GM18867 (cell line): ENCODE data around the gene COL16A1.

Source experiments
- ATAC-seq: cut with Tn5 transposase; IDR thresholded peaks from one replicate; pipeline ENCODE4 v1.9.1; 2021; ENCODE audit warnings: mild to moderate bottlenecking, moderate library complexity; ENCODE audit not compliant: unreplicated experiment

Gene COL16A1

DNA sequence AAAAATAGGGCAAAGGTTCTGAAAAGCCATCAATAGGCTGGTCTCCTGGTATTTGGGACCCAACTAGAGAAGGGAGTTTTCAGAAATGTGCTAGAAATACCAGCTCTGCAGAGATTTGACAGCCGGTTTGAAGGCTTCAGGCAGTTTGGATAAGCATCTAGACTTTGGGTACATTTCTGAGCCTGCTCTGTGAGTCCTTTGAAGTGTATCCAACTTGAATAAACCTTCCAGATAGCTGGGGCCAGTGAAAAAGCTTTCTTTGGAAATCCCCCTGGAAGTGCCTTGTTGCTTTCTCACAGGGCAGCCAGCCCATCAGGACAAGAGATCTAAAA is 52.8 kb downstream of the COL16A1 start:
- no peak for ATAC-seq

DNA sequence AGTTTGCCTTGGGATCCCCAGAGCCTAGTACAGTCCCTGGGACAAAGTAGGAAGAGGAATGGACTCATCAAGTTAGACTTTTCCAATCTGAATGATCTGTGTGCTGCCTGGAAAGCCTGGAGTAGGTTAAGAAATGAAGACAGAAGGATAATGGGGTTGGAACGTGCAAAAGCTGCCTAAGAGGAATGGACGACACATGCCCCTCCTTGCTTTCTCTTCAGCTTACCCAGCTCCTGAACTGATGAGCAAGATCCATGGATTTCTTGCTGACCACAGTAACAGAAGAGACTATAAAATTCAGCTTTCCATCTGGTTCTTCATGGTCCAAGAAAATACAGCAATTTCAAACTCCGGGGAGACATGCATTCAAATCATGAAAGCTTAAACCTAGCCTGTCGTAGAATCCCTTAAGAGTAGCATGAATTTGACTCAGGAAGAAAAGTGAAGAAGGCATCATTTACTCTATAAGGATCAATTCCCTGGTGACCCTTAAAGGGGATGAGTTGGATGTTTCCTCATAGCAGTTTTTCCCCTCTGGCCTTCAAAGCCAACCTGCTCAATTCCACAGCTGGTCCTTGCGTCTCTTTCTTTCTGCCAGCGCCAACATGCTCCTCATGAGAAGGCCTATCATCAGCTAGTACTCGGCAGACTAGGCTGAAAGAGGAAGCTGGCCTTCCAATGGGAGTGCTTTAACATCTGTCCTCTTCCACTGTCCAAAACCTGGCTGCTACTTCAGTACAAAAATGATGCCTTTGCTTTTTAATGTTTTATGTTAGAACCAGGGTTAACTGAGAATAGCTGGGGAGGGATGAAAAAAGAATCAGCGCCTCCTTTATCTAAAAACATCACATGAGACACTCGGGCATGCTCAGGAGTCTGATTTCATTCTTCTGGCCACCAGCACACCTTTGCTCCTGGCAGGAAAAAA is 53.4 kb downstream of the COL16A1 start:
- ATAC-seq: no peak

DNA sequence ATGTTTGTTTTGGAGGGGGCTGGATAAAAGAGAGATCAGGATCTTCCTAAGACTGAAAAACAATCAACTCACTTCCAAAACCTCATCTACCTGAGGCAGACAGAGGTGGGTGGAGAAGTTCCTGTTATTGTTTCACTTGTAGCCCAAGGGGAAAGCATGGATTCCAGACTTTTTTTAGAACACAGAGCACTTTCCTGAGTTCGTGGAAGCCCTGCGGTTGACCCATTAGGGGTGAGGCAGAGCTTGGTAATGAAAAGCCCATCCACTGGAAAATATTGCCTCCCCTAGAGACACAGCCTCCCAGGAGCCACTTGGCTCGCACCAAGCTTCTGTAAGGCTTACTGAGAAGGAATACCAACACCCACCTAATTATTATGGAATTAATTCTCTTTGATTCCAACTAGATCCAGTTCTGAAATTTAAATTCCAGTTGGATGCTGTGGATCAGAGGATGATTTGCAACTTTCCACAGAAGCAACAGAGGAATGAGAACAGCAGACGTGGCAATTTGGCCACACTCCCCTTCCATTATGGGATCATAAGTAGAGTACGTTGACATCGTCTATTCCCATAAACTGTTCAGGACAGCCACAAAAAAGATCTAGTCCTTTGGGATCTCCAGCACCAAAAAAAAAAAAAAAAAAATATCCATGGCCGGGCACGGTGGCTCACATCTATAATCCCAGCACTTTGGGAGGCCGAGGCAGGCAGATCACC is 55.0 kb downstream of the COL16A1 start:
- no peak for ATAC-seq

DNA sequence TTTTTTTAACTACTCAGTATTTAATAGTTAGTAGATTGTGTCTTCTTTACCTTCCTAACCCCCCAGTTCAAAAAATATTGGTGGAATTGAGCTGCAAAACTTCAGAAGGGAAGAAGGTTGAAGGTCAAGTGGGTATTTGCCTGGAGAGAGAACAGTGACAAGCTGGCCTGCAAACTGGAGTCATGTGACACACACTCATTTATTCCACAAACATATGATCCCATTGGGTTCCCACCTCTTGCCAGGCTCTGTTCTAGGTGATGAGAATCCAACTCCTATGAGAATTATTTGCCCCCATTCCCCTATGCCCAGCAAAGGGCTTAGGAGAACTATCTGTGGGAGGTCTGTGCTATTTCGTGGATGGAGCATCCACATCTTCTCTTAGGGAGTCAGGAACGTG is 55.6 kb downstream of the COL16A1 start:
- ATAC-seq: no peak

DNA sequence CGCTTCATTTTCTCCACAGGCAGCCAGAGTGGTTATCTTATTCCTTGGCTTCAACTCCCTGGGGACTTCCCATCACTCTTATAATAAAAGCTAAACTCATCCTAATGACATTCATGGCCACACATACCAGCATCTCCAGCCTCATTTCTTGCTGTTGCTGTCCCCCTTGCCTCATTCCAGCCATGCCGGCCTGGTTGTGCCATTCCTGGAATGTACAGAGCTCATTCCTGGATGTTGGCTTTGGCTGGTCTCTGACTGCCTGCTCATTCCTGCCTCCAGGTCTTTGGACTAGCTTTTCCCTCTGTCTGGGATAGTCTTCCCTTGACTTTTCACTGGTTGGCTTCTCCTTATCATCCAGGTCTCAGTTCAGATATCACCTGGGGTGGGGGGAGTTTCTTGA is 56.7 kb downstream of the COL16A1 start:
- ATAC-seq: no peak

DNA sequence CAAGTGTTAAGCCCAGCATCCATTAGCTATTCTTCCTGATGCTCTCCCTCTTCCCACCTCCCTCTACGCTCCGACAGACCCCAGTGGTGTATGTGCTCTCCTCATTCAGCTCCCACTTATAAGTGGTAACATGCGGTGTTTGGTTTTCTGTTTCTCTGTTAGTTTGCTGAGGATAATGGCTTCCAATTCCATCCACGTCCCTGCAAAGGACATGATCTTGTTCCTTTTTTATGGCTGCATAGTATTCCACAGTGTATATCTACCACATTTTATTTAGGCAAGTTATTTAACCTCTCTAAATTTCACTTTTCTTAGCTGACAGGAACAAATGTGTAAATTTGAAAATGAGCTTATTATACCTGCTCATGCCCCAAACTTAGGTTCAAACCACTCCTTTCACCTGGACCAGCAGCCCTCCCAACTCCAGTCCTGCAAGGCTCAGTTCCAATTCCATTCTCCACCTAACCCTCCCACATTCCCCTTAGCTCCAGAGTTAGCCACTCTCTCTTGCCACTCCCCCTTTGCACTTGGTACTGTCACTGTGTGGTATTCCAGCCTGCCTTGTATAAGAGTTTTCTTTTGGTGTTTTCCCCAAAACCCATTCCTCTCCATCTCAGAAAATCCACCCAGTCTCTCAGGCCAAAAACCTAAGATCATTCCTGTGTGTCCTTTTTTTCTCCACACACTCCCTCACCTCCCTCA is 57.4 kb downstream of the COL16A1 start:
- ATAC-seq: no peak

DNA sequence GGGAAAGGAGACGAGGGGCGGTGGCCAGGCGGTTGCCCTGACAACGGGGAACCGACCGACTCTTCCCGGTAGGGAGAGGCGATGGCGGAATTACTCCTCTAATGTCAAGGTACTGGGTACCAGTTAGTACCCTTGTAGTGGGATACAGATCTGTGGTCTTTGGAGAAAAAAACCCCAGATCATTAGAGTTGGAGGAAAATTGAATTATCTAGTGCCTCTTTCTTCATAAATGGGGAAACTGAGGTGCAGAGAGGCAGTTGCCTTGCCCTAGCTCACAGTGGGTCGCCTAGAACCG is 58.6 kb downstream of the COL16A1 start:
- ATAC-seq: no peak

DNA sequence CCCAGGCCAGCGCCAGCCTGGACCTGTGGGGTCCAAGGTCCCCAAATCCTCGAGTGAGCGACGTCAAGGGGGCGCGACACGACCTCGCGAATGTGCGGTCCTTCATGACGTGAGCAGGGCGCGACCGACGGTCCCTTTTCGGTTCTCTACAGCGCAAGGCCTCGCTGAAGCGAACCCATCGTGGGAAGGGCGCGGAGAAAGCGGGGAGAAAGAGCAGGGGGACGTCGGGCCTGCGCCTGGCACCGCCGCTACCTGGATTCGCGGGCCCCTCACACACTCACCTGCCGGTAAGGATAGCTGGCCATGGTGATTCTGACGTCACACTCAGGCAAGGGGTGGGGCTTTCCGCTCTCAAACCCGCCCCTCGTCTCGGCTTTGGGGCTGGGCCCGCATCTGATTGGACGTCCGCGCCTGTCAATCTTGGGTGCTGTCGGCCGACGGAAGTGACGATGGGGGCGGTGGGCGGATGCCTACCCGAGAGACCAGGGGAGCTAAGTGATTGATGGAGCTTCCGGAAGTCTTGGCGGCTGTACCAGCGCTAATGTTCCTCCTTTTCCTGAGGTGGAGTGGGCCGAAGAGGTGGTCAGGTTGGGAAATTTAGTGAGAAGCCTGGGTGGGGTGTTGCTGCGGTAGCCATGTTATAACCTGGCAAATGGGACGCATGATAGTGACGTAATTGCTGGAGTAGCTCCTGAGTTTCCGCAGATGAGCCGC is 59.1 kb downstream of the COL16A1 start, which contains the start of gene PEF1:
Gene PEF1, minus strand, starts transcription at position 317 of the 714 bp plus-strand sequence. Its CDS starts 12 bp downstream, at position 305.
- ATAC-seq: peak; percentile 86

DNA sequence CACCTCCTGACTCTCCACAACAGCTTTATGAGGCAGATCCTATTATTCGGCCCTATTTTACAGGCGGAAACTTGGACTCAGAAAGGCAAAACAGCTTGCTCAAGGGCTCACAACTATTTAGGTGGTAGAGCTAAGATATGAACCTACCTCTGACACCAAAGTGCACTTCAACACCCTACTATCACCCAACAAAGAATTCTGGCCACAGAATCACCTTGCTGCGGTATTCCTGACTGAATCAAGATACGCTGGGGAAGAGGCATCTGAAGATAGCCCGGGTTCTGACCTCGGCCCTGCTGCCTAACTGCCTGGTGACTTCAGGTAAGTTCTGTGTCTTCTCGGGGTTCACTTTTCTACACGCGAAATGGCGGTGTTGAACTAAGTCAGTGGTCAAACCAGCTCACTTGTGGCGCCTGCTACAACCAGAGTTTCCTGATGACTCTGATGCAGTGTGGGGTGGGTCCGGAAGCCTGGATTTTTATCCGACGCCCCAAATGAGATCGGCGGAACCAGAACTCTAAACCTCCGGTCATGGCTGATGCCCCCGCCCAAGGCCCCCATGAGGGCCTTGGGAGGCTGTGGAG is 59.7 kb downstream of the COL16A1 start:
- ATAC-seq: no peak

DNA sequence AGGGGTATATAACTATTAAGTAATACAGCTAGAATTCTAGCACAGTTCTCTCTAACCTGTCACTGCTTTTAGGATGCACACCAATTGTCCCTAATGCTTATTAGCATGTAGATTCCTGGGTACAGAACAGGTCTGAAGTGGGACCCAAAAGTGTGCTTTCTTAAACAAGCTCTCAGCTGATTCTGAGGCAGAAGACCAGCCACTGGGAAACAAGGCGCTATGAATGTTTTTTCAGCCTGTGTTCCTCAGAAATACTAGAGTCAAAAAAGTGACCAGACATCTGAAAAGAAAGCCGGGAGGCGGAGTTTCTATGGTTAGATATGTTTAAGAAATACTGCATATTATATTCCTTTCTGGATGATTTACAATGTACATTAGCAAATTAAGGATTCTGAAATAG is 60.9 kb downstream of the COL16A1 start:
- no peak for ATAC-seq

DNA sequence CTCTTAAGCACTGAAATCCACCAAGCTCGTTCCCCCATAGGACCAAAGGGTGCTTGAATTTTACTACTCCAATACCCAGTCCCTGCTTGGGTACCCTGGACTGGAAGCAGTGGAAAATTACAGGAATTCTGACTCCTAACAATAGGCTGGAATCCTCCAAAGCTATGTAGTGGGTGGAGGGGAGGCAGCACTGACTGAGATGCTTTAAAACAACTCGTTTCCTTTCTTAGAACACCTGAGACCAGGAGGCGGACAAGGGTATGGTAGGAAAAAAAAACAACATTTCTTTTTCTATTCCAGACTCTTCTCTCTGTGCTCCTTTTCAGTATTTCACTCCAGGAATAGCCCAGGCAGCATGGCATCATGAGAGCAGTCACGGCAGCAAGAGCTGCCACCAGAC is 61.5 kb downstream of the COL16A1 start:
- ATAC-seq: no peak

DNA sequence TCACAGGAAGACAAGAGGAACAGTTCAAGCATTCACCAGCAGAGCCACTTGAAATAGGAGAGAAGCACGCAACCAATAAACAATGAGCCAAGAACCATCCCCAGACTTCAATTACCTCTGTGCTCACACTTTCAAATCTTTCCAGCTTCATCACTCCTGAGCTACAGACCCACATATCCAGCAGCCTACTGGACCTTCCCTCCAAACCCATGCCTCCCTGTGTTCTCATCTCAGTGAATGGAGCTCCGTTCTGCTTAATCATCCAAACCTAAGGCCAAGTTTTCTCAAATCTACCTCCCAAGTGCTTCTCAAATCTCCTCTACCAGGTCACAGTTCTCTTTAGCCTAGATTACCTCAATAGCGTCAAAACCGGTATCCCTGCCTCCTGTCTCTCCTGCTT is 62.9 kb downstream of the COL16A1 start:
- ATAC-seq: no peak

DNA sequence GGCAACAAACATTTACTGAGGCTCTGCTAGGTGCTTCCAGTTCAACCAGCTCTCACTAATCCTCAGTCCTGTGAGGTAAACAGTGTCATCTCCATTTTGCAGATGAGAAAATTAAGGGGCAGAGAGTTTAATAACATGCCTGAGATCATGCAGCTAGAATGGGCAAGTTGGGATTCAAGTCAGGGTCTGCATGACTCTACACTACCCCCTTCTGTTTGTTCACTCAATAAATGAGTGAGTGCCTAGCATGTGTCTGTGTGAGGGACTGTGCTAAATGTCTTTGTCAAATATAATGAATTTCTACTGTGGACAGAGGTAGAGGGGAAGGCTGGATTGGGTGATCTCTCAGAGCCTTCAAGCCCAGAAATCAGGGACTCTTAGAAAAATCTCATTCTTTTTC is 63.6 kb downstream of the COL16A1 start:
- ATAC-seq: no peak

DNA sequence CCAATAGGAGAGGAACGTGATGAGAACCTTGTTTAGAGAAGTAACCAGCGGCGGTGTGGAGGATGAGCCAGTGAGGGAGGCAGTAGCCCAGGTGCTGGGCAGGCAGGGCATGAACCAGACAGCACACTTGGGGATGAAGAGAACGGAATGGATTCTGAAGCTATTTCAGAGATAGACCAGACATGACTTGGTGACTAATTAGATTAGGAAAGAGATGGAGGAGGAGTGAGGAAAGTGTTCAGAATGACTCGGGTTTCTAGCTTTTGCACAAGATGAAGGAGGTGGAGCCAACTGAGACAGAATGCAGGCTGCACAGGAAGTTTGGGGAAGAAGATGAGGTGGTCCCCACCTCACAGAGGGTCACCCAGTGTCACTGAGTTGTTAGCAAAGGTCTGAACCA is 64.3 kb downstream of the COL16A1 start:
- no peak for ATAC-seq

DNA sequence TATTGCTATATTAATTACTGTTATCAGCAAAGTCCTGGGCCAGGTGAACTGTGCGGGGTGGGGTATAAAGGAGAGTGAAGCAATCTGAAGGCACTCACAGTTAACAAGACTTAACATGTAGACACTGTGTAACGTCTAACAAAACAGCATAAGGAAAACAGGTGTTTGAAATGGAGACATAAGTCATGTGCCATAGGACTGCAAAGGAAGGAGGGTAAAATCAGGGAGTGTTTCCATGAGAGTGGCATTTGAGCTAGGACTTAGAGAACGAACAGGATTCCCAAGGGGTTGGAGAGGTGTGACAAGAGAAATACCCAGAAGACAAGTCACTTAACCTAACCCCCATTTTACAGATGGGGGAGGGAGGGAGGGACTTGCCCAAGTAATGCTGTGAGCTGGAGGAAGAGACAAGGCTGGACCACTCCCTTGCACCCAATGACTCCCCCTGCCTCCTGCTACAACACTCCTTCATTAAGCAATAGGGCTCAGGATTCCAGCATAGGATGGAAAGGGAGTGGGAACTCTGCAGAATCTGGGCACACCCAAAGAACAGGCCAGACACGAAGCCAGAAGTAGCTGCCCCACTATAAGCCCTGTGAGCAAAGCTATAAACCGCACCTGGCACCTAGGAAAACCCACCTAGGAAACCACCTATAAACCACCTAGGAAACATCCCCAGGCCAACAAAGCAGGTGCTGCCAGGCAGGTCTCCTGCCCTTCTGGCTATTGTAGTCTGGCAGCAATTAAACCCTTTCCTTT is 65.7 kb downstream of the COL16A1 start:
- ATAC-seq: no peak

DNA sequence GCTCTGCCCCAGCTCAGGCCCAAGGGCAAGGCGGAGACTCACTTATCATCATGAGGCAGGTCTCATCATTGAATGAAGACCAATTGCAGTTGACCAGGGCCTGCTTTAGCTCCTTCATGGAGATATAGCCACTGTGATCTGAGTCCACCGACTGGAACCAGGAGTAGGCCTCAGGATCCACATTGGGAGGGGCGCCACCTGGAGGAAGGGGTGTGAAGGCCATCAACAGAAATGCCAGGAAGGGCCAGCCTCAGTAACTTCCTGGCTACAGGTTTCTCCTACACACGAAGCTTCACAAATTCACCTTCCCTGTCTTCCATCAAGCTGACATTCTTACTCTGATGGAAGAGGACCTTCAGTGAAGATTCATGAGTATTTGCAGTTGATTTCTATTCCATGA is 70.7 kb downstream of the COL16A1 start:
- no peak for ATAC-seq

DNA sequence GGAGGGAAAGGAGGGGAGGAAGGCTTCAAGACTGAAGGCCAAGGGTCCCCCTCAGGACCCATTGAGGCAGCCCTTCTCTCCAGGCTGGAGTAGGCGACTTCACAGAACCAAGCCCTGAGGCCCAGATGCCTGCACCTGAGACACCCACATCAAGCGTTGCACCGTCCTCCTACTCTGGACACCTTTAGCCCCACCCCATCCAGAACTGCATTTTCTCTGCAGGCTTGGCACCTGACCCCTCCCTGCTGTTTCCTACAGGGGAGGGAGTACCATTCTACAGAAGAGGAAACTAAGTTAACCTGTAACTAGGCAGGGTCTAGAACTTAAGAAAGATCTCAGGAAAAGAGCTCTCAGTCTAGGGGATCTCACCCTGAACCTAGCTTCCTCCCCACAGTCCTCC is 71.2 kb downstream of the COL16A1 start:
- no peak for ATAC-seq

DNA sequence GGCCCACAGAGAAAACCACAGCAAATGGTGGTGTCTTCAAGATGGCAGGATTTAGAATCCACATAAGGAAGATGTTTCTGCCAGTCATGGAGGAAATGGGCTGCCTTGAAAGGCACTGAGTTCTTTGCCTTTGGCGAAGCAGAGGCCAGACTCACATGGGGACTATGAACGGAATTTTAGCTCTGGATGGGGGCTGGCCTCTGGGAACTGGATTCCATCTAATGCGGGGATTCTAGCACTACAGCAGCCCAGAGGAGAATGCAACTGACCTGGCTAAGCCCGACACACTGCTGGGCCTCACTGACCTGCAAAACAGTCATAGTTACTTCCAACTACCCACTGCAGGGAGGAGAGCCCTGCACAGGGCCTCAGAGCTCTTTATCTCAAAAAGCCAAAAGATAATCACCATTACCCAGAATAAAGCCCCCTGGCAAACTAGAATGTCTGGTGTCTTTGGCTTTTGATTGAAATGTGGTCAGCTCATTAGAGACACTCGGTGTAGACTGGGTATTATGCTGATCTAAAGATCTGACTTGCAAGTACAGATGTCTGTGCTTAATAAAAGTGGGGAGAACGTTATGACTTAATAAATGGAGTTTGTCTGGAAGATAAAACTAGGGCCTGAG is 74.8 kb downstream of the COL16A1 start:
- ATAC-seq: no peak

DNA sequence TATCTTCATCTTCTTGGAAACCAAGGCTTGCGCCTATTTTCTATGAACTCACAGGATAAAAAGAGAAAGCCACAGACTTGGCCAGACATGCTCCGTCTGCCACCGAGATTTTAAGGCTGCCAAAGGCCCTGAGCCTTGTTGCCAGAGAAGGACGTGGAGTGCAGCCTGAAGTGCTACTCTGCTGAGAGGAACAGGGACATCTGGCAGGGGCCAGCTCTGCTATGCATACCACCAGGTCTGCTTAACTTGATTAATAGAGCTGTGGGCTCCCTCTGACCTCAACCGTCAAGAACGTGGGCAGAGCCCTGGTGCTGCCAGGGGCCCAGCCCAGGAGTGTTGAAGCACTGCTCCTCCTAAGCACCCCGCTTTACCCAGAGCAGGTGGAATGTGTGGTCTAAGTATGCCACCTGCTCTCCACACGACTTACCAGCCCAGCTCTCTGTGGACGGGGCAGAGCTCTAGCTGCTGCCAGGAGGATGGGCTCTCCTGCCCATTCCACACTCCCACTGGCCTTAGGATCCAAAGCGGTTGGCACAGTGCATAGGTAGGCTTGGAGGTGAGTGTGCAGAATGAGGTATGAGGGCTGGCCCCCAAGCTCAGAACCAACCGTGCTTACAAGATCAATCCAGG is 75.8 kb downstream of the COL16A1 start:
- no peak for ATAC-seq
